Peyer's patch (tissue), 4 donors: Measurements from ENCODE around the gene SCYGR4.

Source experiments
- CTCF ChIP-seq, 6 experiments: fragments of 450-650 bp in 4 of 6; fragments of 200-600 bp in 2 of 6; sonication (generic) in 1 of 6; IDR thresholded peaks; one replicate each; pipeline ENCODE4 v1.5.1; 2017 to 2019; ENCODE audit warnings: antibody characterized with exemption in 6 of 6, mild to moderate bottlenecking in 3 of 6, moderate library complexity in 1 of 6
- POLR2A ChIP-seq, 2 donors: fragments of 450-650 bp; IDR thresholded peaks; one replicate each; pipeline ENCODE4 v1.5.1; 2017; ENCODE audit warnings: antibody characterized with exemption in 2 of 2, mild to moderate bottlenecking in 2 of 2, moderate library complexity in 2 of 2

- TF ChIP-seq POLR2A (IDR thresholded peaks at IDR 0.05): no peak
- no peak for TF ChIP-seq CTCF (IDR thresholded peaks at IDR 0.05)
These were observed 10.5 kb downstream of the SCYGR4 start for GRCh38 chr2:227627769-227628168.
